Cardiac fibroblast (primary cell): ENCODE results near the gene PDGFB.

ENCODE experiments used
- DNase-seq, 2 donors: peaks; one replicate each; pipeline versions ENCODE4 v3.0.0 to v3.0.0-alpha.2; 2010; ENCODE audit warnings: low read depth in 2 of 2
- H3K4me3 ChIP-seq, 2 donors: replicated peaks in 1 of 2; 1 replicate in 1 of 2; 2 replicates in 1 of 2; pipeline ENCODE4 v1.5.1; 2011; ENCODE audit warnings: low read depth in 2 of 2, low read length in 2 of 2, mild to moderate bottlenecking in 2 of 2, moderate library complexity in 1 of 2
- TF ChIP-seq, protein P1 (sequence below): IDR thresholded peaks from one replicate; pipeline ENCODE4 v1.5.1; 2011; ENCODE audit warnings: low read depth, mild to moderate bottlenecking, low read length, inconsistent platforms

PDGFB gene

GRCh38 chr22:39277142-39277607 is 32.4 kb upstream of the PDGFB start:
- no peak overlapping the region for H3K4me3 ChIP-seq
- TF ChIP-seq, protein P1, sequence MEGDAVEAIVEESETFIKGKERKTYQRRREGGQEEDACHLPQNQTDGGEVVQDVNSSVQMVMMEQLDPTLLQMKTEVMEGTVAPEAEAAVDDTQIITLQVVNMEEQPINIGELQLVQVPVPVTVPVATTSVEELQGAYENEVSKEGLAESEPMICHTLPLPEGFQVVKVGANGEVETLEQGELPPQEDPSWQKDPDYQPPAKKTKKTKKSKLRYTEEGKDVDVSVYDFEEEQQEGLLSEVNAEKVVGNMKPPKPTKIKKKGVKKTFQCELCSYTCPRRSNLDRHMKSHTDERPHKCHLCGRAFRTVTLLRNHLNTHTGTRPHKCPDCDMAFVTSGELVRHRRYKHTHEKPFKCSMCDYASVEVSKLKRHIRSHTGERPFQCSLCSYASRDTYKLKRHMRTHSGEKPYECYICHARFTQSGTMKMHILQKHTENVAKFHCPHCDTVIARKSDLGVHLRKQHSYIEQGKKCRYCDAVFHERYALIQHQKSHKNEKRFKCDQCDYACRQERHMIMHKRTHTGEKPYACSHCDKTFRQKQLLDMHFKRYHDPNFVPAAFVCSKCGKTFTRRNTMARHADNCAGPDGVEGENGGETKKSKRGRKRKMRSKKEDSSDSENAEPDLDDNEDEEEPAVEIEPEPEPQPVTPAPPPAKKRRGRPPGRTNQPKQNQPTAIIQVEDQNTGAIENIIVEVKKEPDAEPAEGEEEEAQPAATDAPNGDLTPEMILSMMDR: no peak
- peak; percentile 57 to 90 for DNase-seq

DNA sequence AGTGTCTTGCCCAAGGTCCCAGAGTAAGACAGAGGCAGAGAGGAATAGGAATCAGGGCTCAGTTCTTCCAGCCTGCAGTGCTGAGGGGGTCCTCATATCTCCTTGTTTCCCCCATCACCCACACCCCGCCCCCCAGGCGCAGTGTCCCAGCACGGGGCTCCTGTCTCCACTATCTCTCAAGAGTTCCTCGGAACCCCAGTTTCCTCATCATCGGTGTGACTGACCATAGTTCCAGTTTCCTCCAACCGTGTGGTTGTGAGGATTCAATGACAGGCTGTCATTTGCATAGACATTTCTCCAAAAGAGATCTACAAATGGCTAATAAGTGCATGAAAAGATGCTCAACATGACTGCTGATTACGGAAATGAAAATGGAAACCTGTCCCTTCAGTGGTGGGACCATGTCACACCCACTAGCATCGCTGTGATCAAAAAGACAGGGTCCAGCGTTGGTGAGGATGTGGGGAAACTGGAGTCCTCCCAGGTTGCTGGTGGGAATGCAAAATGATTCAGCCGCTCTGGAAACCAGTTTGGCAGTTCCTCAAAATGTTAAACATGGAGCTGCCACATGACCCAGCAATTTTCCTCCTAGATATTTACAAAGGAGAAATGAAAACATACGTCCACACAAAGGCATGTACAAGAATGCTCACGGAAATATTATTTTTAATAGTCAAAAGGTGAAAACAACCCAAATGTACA is 31.8 kb upstream of the PDGFB start:
- TF ChIP-seq, protein P1: no peak
- H3K4me3 ChIP-seq: no peak overlapping the region
- no peak for DNase-seq

DNA sequence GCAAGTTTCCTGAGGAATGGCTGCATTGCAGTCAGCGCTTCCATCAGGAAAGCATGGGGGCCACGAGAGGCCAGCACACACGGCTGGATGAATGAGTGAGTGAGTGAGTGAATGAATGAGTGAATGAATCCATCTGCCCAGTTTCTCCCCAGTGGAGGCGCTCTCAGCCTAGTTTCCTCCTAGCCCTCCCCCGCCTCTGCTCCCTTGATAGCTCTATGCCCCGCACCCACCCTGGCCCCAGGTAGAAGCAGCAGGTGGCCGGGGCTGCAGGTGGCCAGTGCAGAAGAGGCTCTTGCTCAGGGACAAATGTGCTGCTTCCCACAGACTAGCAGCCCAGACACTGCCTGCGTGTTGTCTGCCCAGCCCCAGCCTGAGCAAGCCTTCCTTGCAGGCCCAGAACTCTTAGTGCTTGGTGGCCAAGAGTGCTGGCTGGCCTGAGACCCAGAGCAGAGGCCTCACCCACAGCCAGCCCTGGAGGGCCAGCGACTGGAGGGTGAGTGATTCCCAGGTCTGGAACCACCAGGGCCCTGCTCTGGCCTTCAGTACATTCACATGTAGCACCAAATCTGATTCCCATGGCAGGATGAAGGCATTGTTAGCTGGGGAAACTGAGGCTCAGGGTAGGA is 31.1 kb upstream of the PDGFB start:
- DNase-seq: no peak
- TF ChIP-seq, protein P1: no peak
- no peak overlapping the region for H3K4me3 ChIP-seq

GRCh38 chr22:39273950-39274887 is 29.4 kb upstream of the PDGFB start:
- no peak overlapping the region for H3K4me3 ChIP-seq
- DNase-seq: no peak
- TF ChIP-seq, protein P1: no peak

DNA sequence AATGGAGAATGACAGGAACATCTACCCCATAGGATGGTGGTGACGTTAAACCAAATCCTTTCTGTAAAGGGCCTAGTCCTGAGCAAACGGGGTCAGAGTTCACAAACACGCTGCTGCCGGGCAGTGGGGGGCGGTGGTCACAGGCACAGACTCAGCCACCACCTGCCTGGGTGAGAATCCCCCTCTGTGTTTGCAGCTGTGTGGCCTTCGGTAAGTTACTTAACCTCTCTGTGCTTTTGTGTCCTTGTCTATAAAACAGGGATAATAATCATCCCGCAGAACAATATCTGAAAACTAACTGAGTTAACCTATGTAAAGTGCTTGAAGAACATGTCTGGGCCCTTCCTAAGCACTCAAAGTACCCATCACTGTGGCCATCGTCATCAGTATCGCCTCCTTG is 26.0 kb upstream of the PDGFB start:
- H3K4me3 ChIP-seq: no peak overlapping the region
- TF ChIP-seq, protein P1: no peak
- no peak for DNase-seq

GRCh38 chr22:39270280-39270679 is 25.5 kb upstream of the PDGFB start:
- TF ChIP-seq, protein P1: no peak
- DNase-seq: peak in 1 of 2 donors; percentile 28
- no peak overlapping the region for H3K4me3 ChIP-seq
